Measurements from ENCODE around the gene NAA30.
A peak's percentile ranks its signal among the peaks of the same experiment; 100 is the strongest.
"Not testable (repeated sequence)": the region's sequence is repeated elsewhere in the genome, so short reads cannot be mapped to it uniquely, and the experiment has no call there.

NAA30 gene

GRCh38 chr14:57390037-57390805 lies at the start of gene NAA30:
TSS of gene NAA30 (plus strand) at chr14:57390586. CDS start at chr14:57390958, 372 bp downstream.
- DNase-seq, result peak; percentile 97

- not testable (repeated sequence) for DNase-seq
Measured at GRCh38 chr14:57343545-57344297, 46.7 kb upstream of the NAA30 start.

DNA sequence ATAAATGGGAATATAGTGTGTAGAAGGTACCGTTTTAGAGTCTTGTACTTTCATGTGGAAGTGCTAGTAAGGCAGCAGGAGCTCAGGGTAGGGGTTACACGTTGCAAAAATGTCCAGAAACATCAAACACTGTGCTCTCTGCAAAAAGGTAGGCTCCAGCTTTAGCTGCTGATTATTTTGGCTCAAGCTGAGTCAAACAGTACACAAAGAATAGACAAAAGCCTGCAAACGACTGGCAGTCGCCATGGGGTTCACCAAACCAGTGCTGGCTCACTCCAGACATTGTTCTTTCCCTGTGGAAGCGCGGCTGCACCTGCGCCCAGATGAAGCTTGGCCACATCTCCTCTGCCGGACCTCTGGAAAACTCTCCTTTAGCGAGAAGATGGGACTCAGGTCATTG lies 45.3 kb upstream of the NAA30 start:
- DNase-seq, result no peak

GRCh38 chr14:57346741-57347140 lies 43.6 kb upstream of the NAA30 start:
- no peak for DNase-seq

- DNase-seq, result no peak
Measured at GRCh38 chr14:57352396-57353170, 37.8 kb upstream of the NAA30 start.

DNA sequence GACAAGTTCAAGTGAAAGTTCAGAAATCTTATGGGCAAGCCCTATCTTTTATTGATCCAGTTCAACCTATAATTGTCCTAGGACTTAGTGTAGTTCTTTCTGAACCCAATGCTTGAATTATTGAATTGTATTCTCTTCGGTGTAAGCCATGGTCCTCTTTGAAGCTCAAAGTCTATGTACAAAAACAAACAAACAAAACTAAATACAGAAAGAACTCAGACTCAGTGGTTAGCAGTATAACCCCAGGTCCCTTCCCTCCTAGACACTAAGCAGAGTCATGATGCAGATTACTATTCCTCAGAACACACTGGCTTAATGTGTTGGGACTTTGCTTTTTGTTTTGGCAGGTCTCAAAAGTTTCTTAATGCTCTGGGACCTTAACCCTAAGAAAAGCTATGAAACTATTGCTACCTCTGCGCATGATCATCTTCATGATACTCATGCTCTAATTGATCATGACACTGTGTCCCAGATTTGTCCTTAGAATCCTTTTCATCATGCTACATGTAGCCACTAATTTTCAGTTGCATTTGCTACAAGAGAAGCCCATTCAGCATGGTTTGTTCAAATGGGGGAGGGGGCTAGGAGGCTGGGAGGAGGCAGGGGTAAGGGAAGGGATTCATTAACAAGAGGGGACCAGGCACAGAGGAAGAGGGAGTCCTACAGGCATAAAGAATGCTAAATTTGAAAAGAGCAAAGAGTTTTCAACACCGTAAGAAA lies 35.1 kb upstream of the NAA30 start:
- DNase-seq, result no peak

DNA sequence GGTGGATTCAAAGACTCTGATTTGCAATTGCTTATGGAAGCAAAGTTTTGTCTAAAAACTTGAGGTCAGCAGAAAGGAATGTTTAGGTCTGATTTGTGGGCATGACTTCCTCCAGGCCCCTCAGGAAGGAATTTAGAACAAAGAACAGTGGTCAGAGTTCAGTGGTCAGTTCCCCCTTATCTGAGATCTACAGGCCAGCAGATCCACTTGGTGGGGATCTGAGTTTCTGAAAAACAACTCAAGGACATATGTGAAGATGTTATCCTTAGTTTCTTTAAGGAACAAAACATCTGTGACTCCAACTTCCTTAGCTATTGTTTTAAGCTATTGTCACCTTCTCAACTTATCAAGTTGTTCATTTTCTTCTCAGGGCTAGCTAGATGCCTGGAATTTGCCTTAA lies 28.0 kb upstream of the NAA30 start:
- DNase-seq, result no peak

DNA sequence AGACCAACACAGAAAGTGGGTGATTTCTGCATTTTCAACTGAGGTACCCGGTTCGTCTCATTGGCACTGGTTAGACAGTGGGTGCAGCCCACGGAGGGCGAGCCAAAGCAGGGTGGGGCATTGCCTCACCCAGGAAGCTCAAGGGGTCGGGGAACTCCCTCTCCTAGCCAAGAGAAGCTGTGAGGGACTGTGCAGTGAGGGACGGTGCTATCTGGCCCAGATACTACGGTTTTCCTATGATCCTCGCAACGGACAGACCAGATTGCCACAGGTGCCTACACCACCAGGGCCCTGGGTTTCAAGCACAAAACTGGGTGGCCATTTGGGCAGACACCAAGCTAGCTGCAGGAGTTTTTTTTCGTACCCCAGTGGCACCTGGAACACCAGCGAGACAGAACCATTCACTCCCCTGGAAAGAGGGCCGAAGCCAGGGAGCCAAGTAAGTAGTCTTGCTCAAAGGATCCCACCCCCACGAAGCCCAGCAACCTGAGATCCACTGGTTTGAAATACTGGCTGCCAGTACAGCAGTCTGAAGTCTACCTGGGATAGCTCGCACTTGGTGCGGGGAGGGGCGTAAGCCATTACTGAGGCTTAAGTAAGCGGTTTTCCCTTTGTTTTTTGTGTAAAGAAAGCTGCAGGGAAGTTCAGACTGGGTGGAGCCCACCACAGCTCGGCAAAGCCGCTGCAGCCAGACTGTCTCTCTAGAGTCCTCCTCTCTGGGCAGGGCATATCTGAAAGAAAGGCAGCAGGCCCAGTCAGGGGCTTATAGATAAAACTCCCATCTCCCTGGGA lies 25.5 kb upstream of the NAA30 start:
- no peak for DNase-seq

GRCh38 chr14:57370187-57370586 lies 20.2 kb upstream of the NAA30 start:
- DNase-seq, result not testable (repeated sequence)

DNA sequence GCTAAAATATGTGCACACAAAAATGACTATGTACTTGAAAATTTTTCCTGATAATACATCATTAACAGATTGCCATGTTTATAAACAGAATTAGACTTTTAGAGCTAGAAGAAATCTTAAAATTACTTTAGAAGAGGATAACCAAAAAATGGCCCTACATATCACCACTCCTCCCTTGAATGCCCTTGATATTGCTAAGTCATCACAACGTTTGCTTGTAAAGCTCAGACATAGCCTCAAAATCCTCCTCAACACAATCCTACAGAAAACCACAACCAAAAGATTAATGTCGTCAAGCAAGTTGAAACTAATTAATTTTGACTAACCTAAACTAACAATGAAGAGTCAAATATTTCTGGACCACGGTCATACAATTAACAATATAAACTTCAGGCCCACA lies 19.4 kb upstream of the NAA30 start:
- no peak for DNase-seq

GRCh38 chr14:57375156-57375555 lies 15.2 kb upstream of the NAA30 start:
- DNase-seq, result no peak

GRCh38 chr14:57378661-57379060 lies 11.7 kb upstream of the NAA30 start:
- DNase-seq, result no peak

GRCh38 chr14:57380935-57381334 lies 9.5 kb upstream of the NAA30 start:
- DNase-seq, result no peak

DNA sequence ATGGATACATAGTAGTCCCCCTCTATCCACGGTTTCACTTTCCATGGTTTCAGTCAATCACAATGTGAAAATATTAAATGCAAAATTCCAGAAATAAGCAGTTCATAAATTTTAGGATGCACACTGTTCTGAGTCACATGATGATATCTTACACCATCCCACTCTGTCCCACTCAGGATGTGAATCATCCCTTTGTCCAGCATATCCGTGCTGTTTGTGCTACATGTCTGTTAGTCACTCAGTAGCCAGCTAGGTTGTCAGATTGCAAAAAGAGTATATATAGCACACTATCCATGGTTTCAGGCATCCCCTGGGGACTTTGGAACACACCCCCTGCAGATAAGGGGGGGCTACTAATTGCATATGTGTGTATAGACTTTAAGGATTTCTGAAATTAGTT lies 8.1 kb upstream of the NAA30 start:
- no peak for DNase-seq

GRCh38 chr14:57383125-57383745 lies 7.2 kb upstream of the NAA30 start:
- no peak for DNase-seq

- no peak for DNase-seq
Measured at GRCh38 chr14:57388067-57388466, 2.3 kb upstream of the NAA30 start.

- no peak for DNase-seq
Measured at GRCh38 chr14:57389646-57390036, 745 bp upstream of the NAA30 start.

- DNase-seq, result peak; percentile 49
Measured at GRCh38 chr14:57390806-57391516, 575 bp downstream of the NAA30 start.

GRCh38 chr14:57391517-57392195 lies 1.3 kb downstream of the NAA30 start:
- no peak for DNase-seq

GRCh38 chr14:57392830-57393229 lies 2.4 kb downstream of the NAA30 start:
- peak; percentile 35 for DNase-seq

All from activated CD4-positive, alpha-beta T cell treated with anti-CD3 and anti-CD28 coated beads, Interleukin-10, Interleukin-2, amounts not matched to agents 100 ng/mL and 50 ng/mL, durations not matched to agents 16 hours and 8 hours (primary cell).